Esophagus (tissue), 2 donors: ENCODE data around the gene ESYT1. TPM values are rescaled to one million over a fixed set of nuclear protein-coding genes. Genes with fewer than 3 reads are reported as not detected.
A peak's percentile ranks its signal among the peaks of the same experiment; 100 is the strongest.

ENCODE experiments used
- H3K27ac ChIP-seq, 2 donors: one replicate each; pipeline ENCODE4 v1.5.1; 2013; ENCODE audit warnings: low read depth in 2 of 2, mild to moderate bottlenecking in 2 of 2, inconsistent platforms in 1 of 2, low read length in 1 of 2, moderate library complexity in 1 of 2
- H3K27me3 ChIP-seq, 2 donors: one replicate each; pipeline ENCODE4 v1.6.1; 2013; ENCODE audit warnings: low read length in 2 of 2, control low read depth in 1 of 2, mild to moderate bottlenecking in 1 of 2; ENCODE audit not compliant: insufficient read depth in 2 of 2, control insufficient read depth in 1 of 2
- H3K36me3 ChIP-seq, 2 donors: one replicate each; pipeline ENCODE4 v1.6.1; 2013; ENCODE audit warnings: low read length in 1 of 2; ENCODE audit not compliant: control insufficient read depth in 2 of 2, insufficient read depth in 2 of 2
- H3K4me1 ChIP-seq, 2 donors: one replicate each; pipeline ENCODE4 v1.6.1; 2013; ENCODE audit warnings: low read length in 1 of 2; ENCODE audit not compliant: control insufficient read depth in 2 of 2, insufficient read depth in 2 of 2
- H3K4me3 ChIP-seq, 2 donors: one replicate each; pipeline ENCODE4 v1.5.1; 2013; ENCODE audit warnings: low read length in 2 of 2, mild to moderate bottlenecking in 2 of 2, low read depth in 1 of 2, moderate library complexity in 1 of 2
- H3K9me3 ChIP-seq, 2 donors: one replicate each; pipeline ENCODE4 v1.6.1; 2013; ENCODE audit warnings: mild to moderate bottlenecking in 2 of 2, low read depth in 1 of 2, low read length in 1 of 2, moderate library complexity in 1 of 2; ENCODE audit not compliant: control insufficient read depth in 2 of 2, insufficient read depth in 1 of 2
- WGBS, 2 donors: extraction: QIAGEN DNeasy Blood & Tissue Kit; methylation state at CpG; one replicate each; pipeline ENCODE4 v1.1.7; 2013; 5-methylcytosine and 5-hydroxymethylcytosine counted together
- polyA plus RNA-seq, 2 donors: library from polyadenylated mRNA; stranded (reverse); fragments of 200-250 nt; gene quantifications; one replicate each; pipeline ENCODE4 v1.2.3, GENCODE V29; 2013
- donor health status: healthy with polysubstance abuse.
- donor health status: Bipolar disorder and iron deficiency.

Gene ESYT1
- polyA plus RNA-seq, 2 donors: 15.6 to 36.6 TPM

GRCh38 chr12:56103066-56103711 is 24.9 kb upstream of the ESYT1 start:
- H3K4me1 ChIP-seq: peaks cover 3 to 4% of the 10 kb centered on the region in 2 donors
- H3K36me3 ChIP-seq: peaks cover 0 to 13% of the 10 kb centered on the region in 2 donors
- H3K27me3 ChIP-seq: no peaks in the 10 kb centered on the region
- H3K9me3 ChIP-seq: no peaks in the 10 kb centered on the region
- 38 to 40% methylated on average over 6 of the region's 6 CpGs for WGBS, 2 donors
- H3K4me3 ChIP-seq: peak overlapping the region in 1 of 2 donors; percentile 86
- H3K27ac ChIP-seq: peak overlapping the region; percentile 85 to 86

- Histone ChIP-seq H3K4me1 (peaks cover 3 to 4% of the 10 kb centered on the region in 2 donors), H3K36me3 (peaks cover 0 to 11% of the 10 kb centered on the region in 2 donors), H3K27ac (peak overlapping the region; percentile 85 to 95), H3K4me3 (peak overlapping the region; percentile 86 to 97), H3K9me3 (no peaks in the 10 kb centered on the region), H3K27me3 (no peaks in the 10 kb centered on the region)
- 1 to 2% methylated on average over 8 of the region's 8 CpGs for WGBS, 2 donors
Observed at GRCh38 chr12:56103823-56104108, 24.3 kb upstream of the ESYT1 start.

- Histone ChIP-seq H3K4me1 (peaks cover 3 to 4% of the 10 kb centered on the region in 2 donors), H3K27ac (peak within 1 kb of the TSS; percentile 85 to 95), H3K27me3 (no peaks in the 10 kb centered on the region), H3K36me3 (peaks cover 0 to 11% of the 10 kb centered on the region in 2 donors), H3K4me3 (peak within 1 kb of the TSS; percentile 86 to 97), H3K9me3 (no peaks in the 10 kb centered on the region)
- 0 to 1% methylated on average over 60 of the region's 60 CpGs for WGBS, 2 donors
Observed at GRCh38 chr12:56104109-56104814, 23.8 kb upstream of the ESYT1 start, which contains the start of gene PA2G4. TSS of gene PA2G4 (plus strand) at chr12:56104559. CDS start at chr12:56104738, 179 bp downstream.

- 1% methylated on average over 32 to 40 of the region's 40 CpGs for WGBS, 2 donors
- H3K36me3 ChIP-seq: peaks cover 3 to 8% of the 10 kb centered on the region in 2 donors
- H3K9me3 ChIP-seq: no peaks in the 10 kb centered on the region
- H3K27me3 ChIP-seq: no peaks in the 10 kb centered on the region
- H3K27ac ChIP-seq: peak overlapping the region; percentile 85 to 95
- peak overlapping the region; percentile 86 to 97 for H3K4me3 ChIP-seq
- H3K4me1 ChIP-seq: no peaks in the 10 kb centered on the region
Observed at GRCh38 chr12:56104815-56105608, 23.1 kb upstream of the ESYT1 start.

GRCh38 chr12:56105609-56105902 is 22.5 kb upstream of the ESYT1 start:
- Histone ChIP-seq H3K4me3 (peak overlapping the region; percentile 86 to 97), H3K9me3 (no peaks in the 10 kb centered on the region), H3K27me3 (no peaks in the 10 kb centered on the region), H3K27ac (no peak overlapping the region), H3K36me3 (peaks cover 6 to 8% of the 10 kb centered on the region in 2 donors), H3K4me1 (no peaks in the 10 kb centered on the region)
- WGBS, 2 donors: 18 to 22% methylated on average over 2 of the region's 2 CpGs

GRCh38 chr12:56107242-56107641 is 20.8 kb upstream of the ESYT1 start:
- H3K9me3 ChIP-seq: no peaks in the 10 kb centered on the region
- H3K27ac ChIP-seq: peak overlapping the region in 1 of 2 donors; percentile 4
- 87 to 89% methylated on average over 3 of the region's 3 CpGs for WGBS, 2 donors
- H3K4me1 ChIP-seq: no peaks in the 10 kb centered on the region
- no peak overlapping the region for H3K4me3 ChIP-seq
- no peaks in the 10 kb centered on the region for H3K27me3 ChIP-seq
- H3K36me3 ChIP-seq: peaks cover 11 to 17% of the 10 kb centered on the region in 2 donors

- H3K4me1 ChIP-seq: no peaks in the 10 kb centered on the region
- H3K4me3 ChIP-seq: no peak overlapping the region
- peaks cover 11 to 23% of the 10 kb centered on the region in 2 donors for H3K36me3 ChIP-seq
- peak overlapping the region in 1 of 2 donors; percentile 42 for H3K27ac ChIP-seq
- 60 to 72% methylated on average over 5 of the region's 5 CpGs for WGBS, 2 donors
- no peaks in the 10 kb centered on the region for H3K9me3 ChIP-seq
- no peaks in the 10 kb centered on the region for H3K27me3 ChIP-seq
Observed at GRCh38 chr12:56110571-56110970, 17.5 kb upstream of the ESYT1 start.

GRCh38 chr12:56114084-56114483 is 14.0 kb upstream of the ESYT1 start:
- peaks cover 11 to 14% of the 10 kb centered on the region in 2 donors for H3K36me3 ChIP-seq
- H3K27me3 ChIP-seq: no peaks in the 10 kb centered on the region
- no peak overlapping the region for H3K27ac ChIP-seq
- WGBS, 2 donors: 88 to 97% methylated on average over 1 of the region's 1 CpG
- no peaks in the 10 kb centered on the region for H3K4me1 ChIP-seq
- no peak overlapping the region for H3K4me3 ChIP-seq
- no peaks in the 10 kb centered on the region for H3K9me3 ChIP-seq

- Histone ChIP-seq H3K4me1 (no peaks in the 10 kb centered on the region), H3K9me3 (no peaks in the 10 kb centered on the region), H3K27me3 (no peaks in the 10 kb centered on the region), H3K27ac (peak overlapping the region; percentile 58 to 92), H3K36me3 (peaks cover 7 to 15% of the 10 kb centered on the region in 2 donors), H3K4me3 (peak overlapping the region in 1 of 2 donors; percentile 88)
- WGBS, 2 donors: 33 to 42% methylated on average over 10 of the region's 10 CpGs
Observed at GRCh38 chr12:56115329-56115728, 12.7 kb upstream of the ESYT1 start.
